H9 (cell line): Measurements from ENCODE around the gene CCDC192. TPM values are rescaled to one million over a fixed set of nuclear protein-coding genes. Genes with fewer than 3 reads are reported as not detected.

Source experiments
- DNase-seq: peaks from one replicate; pipeline ENCODE4 v3.0.0-alpha.2; 2017
- H2AFZ ChIP-seq: one replicate; pipeline ENCODE4 v1.6.1; 2013; ENCODE audit warnings: mild to moderate bottlenecking, low read length, control low read depth, moderate library complexity
- H2AK5ac ChIP-seq: 2 replicates; pipeline ENCODE4 v1.6.1; 2013; ENCODE audit warnings: low read length, control low read depth, mixed read lengths; ENCODE audit not compliant: insufficient read length
- H2BK120ac ChIP-seq: one replicate; pipeline ENCODE4 v1.6.1; 2013; ENCODE audit warnings: low read depth, mild to moderate bottlenecking, low read length, control low read depth, inconsistent platforms; ENCODE audit not compliant: poor library complexity, severe bottlenecking
- H2BK12ac ChIP-seq: 2 replicates; pipeline ENCODE4 v1.6.1; 2013; ENCODE audit warnings: low read length, control low read depth, mixed read lengths, low read depth; ENCODE audit not compliant: insufficient read length
- H2BK15ac ChIP-seq: 2 replicates; pipeline ENCODE4 v1.6.1; 2013; ENCODE audit warnings: low read depth, low read length, control low read depth
- H2BK20ac ChIP-seq: one replicate; pipeline ENCODE4 v1.6.1; 2013; ENCODE audit warnings: low read depth, mild to moderate bottlenecking, low read length, control low read depth, inconsistent platforms; ENCODE audit not compliant: poor library complexity, severe bottlenecking
- H2BK5ac ChIP-seq: 2 replicates; pipeline ENCODE4 v1.6.1; 2013; ENCODE audit warnings: low read length, control low read depth, mixed read lengths; ENCODE audit not compliant: insufficient read length
- H3K14ac ChIP-seq: 2 replicates; pipeline ENCODE4 v1.6.1; 2013; ENCODE audit warnings: low read length, control low read depth; ENCODE audit not compliant: insufficient read depth
- H3K18ac ChIP-seq: 2 replicates; pipeline ENCODE4 v1.6.1; 2013; ENCODE audit warnings: low read depth, mild to moderate bottlenecking, mixed read lengths, low read length, control low read depth; ENCODE audit not compliant: insufficient read length
- H3K23ac ChIP-seq: 2 replicates; pipeline ENCODE4 v1.6.1; 2013; ENCODE audit warnings: low read length, control low read depth, mixed read lengths, low read depth; ENCODE audit not compliant: insufficient read length
- H3K23me2 ChIP-seq: 2 replicates; pipeline ENCODE4 v1.6.1; 2013; ENCODE audit warnings: low read depth, mild to moderate bottlenecking, mixed read lengths, low read length, control low read depth; ENCODE audit not compliant: insufficient read length, poor library complexity, severe bottlenecking
- H3K27ac ChIP-seq: 2 replicates; pipeline ENCODE4 v1.5.1; 2013; ENCODE audit warnings: low read length, control low read depth, mixed read lengths, low read depth; ENCODE audit not compliant: insufficient read length
- H3K27me3 ChIP-seq: 2 replicates; pipeline ENCODE4 v1.6.1; 2013; ENCODE audit warnings: low read length, control low read depth, inconsistent platforms; ENCODE audit not compliant: insufficient read depth
- H3K4ac ChIP-seq: 2 replicates; pipeline ENCODE4 v1.6.1; 2013; ENCODE audit warnings: low read depth, mild to moderate bottlenecking, control low read depth, inconsistent platforms, low read length, moderate library complexity
- H3K4me1 ChIP-seq: 2 replicates; pipeline ENCODE4 v1.6.1; 2013; ENCODE audit warnings: low read length, control low read depth, inconsistent platforms; ENCODE audit not compliant: insufficient read depth
- H3K4me2 ChIP-seq: 2 replicates; pipeline ENCODE4 v1.6.1; 2013; ENCODE audit warnings: low read length, control low read depth, mixed read lengths; ENCODE audit not compliant: insufficient read length, insufficient read depth
- H3K56ac ChIP-seq: 2 replicates; pipeline ENCODE4 v1.6.1; 2013; ENCODE audit warnings: low read depth, mild to moderate bottlenecking, mixed read lengths, low read length, control low read depth; ENCODE audit not compliant: insufficient read length
- H3K79me1 ChIP-seq: 2 replicates; pipeline ENCODE4 v1.6.1; 2013; ENCODE audit warnings: low read depth, mild to moderate bottlenecking, moderate library complexity, low read length, control low read depth, inconsistent platforms; ENCODE audit not compliant: insufficient read depth, poor library complexity, severe bottlenecking
- H3K79me2 ChIP-seq: 2 replicates; pipeline ENCODE4 v1.6.1; 2013; ENCODE audit warnings: low read length, control low read depth, inconsistent platforms; ENCODE audit not compliant: insufficient read depth
- H3K9ac ChIP-seq: 2 replicates; pipeline ENCODE4 v1.6.1; 2013; ENCODE audit warnings: low read length, control low read depth, mixed read lengths; ENCODE audit not compliant: insufficient read length; ENCODE audit errors: extremely low read depth
- H3K9me3 ChIP-seq: one replicate; pipeline ENCODE4 v1.6.1; 2013; ENCODE audit warnings: low read depth, low read length, inconsistent platforms; ENCODE audit not compliant: control insufficient read depth
- H3T11ph ChIP-seq: one replicate; pipeline ENCODE4 v1.6.1; 2013; ENCODE audit warnings: mild to moderate bottlenecking, low read length, control low read depth, inconsistent platforms
- H4K20me1 ChIP-seq: one replicate; pipeline ENCODE4 v1.6.1; 2013; ENCODE audit not compliant: control insufficient read depth, insufficient read length, insufficient read depth
- H4K5ac ChIP-seq: 2 replicates; pipeline ENCODE4 v1.6.1; 2013; ENCODE audit warnings: low read depth, mild to moderate bottlenecking, mixed read lengths, low read length, control low read depth; ENCODE audit not compliant: insufficient read length
- H4K8ac ChIP-seq: replicated peaks from 2 replicates; pipeline ENCODE4 v1.6.1; 2013; ENCODE audit warnings: low read length, control low read depth, mixed read lengths, low read depth; ENCODE audit not compliant: insufficient read length
- H4K91ac ChIP-seq: 2 replicates; pipeline ENCODE4 v1.6.1; 2013; ENCODE audit warnings: low read depth, mild to moderate bottlenecking, moderate library complexity, mixed read lengths, low read length, control low read depth; ENCODE audit not compliant: insufficient read length
- H3K27ac Mint-ChIP-seq, 3 experiments: 2 replicates in 2 of 3; 3 replicates in 1 of 3; pipeline ENCODE4 v1.8.0; 2020 to 2021; ENCODE audit warnings: mixed read lengths in 3 of 3, mild to moderate bottlenecking in 1 of 3, moderate library complexity in 1 of 3
- H3K27me3 Mint-ChIP-seq: 2 replicates; pipeline ENCODE4 v1.8.0; 2021; ENCODE audit warnings: low read depth, mild to moderate bottlenecking, moderate library complexity, mixed read lengths
- H3K36me3 Mint-ChIP-seq, 3 experiments: 2 replicates in 2 of 3; 3 replicates in 1 of 3; pipeline ENCODE4 v1.8.0; 2020 to 2021; ENCODE audit warnings: low read depth in 3 of 3, mixed read lengths in 3 of 3; ENCODE audit not compliant: insufficient read depth in 1 of 3
- H3K4me1 Mint-ChIP-seq, 2 experiments: 2 replicates each; pipeline ENCODE4 v1.8.0; 2020; ENCODE audit warnings: mixed read lengths in 2 of 2
- H3K4me3 Mint-ChIP-seq, 2 experiments: 2 replicates in 1 of 2; 3 replicates in 1 of 2; pipeline ENCODE4 v1.8.0; 2020 to 2021; ENCODE audit warnings: mild to moderate bottlenecking in 2 of 2, mixed read lengths in 2 of 2, moderate library complexity in 1 of 2
- H3K9me3 Mint-ChIP-seq, 2 experiments: 2 replicates in 1 of 2; 3 replicates in 1 of 2; pipeline ENCODE4 v1.8.0; 2020; ENCODE audit warnings: mild to moderate bottlenecking in 2 of 2, mixed read lengths in 2 of 2, moderate library complexity in 1 of 2
- WGBS: extraction: QIAGEN DNeasy Blood & Tissue Kit; methylation state at CpG from one replicate; pipeline ENCODE4 v1.1.7; 2013; ENCODE audit warnings: missing lambda C conversion rate, low lambda C conversion rate, mixed read lengths; ENCODE audit not compliant: insufficient read length; ENCODE audit errors: extremely low coverage; 5-methylcytosine and 5-hydroxymethylcytosine counted together
- total RNA-seq: library from RNA; stranded (reverse); gene quantifications from 2 replicates; pipeline ENCODE4 v1.2.1, GENCODE V29; 2021
- TF ChIP-seq, protein P1 (sequence below): fragments of 200-600 bp; sonication (generic); conservative IDR thresholded peaks from 3 replicates; pipeline ENCODE4 v1.8.0; 2021; ENCODE audit warnings: antibody characterized with exemption, mild to moderate bottlenecking

The CCDC192 gene
- total RNA-seq, 1 experiment from 2014 or later = not detected

DNA sequence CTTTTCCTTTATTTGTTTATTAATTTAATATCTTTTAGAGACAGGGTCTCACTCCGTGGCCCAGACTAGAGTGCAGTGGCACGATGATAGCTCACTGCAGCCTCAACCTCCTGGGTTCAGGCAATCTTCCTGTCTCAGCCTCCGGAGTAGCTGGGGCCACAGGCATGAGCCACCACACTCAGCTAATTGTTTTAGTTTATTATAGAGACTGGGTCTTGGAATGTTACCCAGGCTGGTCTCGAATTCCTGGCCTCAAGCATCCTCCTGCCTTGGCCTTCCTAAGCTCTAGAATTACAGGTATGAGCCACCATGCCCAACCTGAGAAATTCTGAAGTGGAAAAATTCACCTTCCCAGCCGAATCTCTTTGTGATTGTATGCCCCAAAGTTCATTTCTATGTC, 240.9 kb downstream of the CCDC192 start:
- Histone ChIP-seq H3K79me2 (no peaks in the 10 kb centered on the region), H2BK20ac (no peak overlapping the region), H2AK5ac (no peak overlapping the region), H3K4me1 (peaks cover 2% of the 10 kb centered on the region; the same call in 1 of the 2 replicates), H3K9ac (no peak overlapping the region), H3K27ac (no peak overlapping the region), H3K9me3 (no peaks in the 10 kb centered on the region), H4K91ac (no peak overlapping the region), H4K8ac (no peak overlapping the region), H2BK12ac (no peak overlapping the region), H3K23me2 (no peaks in the 10 kb centered on the region), H2AFZ (no peak overlapping the region), H3K27me3 (no peaks in the 10 kb centered on the region), H2BK15ac (no peak overlapping the region), H3K14ac (no peak overlapping the region), H4K5ac (no peak overlapping the region), H2BK5ac (no peak overlapping the region), H3T11ph (no peak overlapping the region), H3K4me2 (no peak overlapping the region), H3K23ac (no peak overlapping the region), H3K4ac (no peak overlapping the region), H4K20me1 (no peaks in the 10 kb centered on the region), H3K56ac (no peak overlapping the region), H3K18ac (no peak overlapping the region), H3K79me1 (no peaks in the 10 kb centered on the region), H2BK120ac (no peak overlapping the region)
- TF ChIP-seq, protein P1, sequence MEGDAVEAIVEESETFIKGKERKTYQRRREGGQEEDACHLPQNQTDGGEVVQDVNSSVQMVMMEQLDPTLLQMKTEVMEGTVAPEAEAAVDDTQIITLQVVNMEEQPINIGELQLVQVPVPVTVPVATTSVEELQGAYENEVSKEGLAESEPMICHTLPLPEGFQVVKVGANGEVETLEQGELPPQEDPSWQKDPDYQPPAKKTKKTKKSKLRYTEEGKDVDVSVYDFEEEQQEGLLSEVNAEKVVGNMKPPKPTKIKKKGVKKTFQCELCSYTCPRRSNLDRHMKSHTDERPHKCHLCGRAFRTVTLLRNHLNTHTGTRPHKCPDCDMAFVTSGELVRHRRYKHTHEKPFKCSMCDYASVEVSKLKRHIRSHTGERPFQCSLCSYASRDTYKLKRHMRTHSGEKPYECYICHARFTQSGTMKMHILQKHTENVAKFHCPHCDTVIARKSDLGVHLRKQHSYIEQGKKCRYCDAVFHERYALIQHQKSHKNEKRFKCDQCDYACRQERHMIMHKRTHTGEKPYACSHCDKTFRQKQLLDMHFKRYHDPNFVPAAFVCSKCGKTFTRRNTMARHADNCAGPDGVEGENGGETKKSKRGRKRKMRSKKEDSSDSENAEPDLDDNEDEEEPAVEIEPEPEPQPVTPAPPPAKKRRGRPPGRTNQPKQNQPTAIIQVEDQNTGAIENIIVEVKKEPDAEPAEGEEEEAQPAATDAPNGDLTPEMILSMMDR = no peak
- DNase-seq = no peak
- no CpG with 5 or more reads among the region's 5 CpGs for WGBS
- Mint-ChIP-seq H3K27ac (no peak overlapping the region), H3K4me1 (peaks cover 12 to 17% of the 10 kb centered on the region in 2 experiments), H3K36me3 (no peaks in the 10 kb centered on the region; a peak in 1 of 7 replicates), H3K27me3 (peaks cover 14% of the 10 kb centered on the region), H3K9me3 (no peaks in the 10 kb centered on the region), H3K4me3 (no peak overlapping the region)
